Spleen (tissue), 13 donors: Measurements from ENCODE around the gene SHKBP1. TPM values are rescaled to one million over a fixed set of nuclear protein-coding genes. Genes with fewer than 3 reads are reported as not detected.

Experiments
- DNase-seq: peaks from one replicate; pipeline ENCODE4 v3.0.0-alpha.2; 2020
- H3K27ac ChIP-seq, 8 donors: fragments of 200-600 bp; sonication (generic) in 7 of 8; 1 replicate in 4 of 8; 2 replicates in 4 of 8; pipeline versions ENCODE4 v1.5.0 to v1.8.0; 2016 to 2021; ENCODE audit warnings: inconsistent platforms in 4 of 8, mild to moderate bottlenecking in 4 of 8, moderate library complexity in 1 of 8
- H3K27me3 ChIP-seq, 7 donors: fragments of 200-600 bp; sonication (generic) in 6 of 7; replicated peaks in 1 of 7; 1 replicate in 4 of 7; 2 replicates in 3 of 7; pipeline versions ENCODE4 v1.5.0 to v1.8.0; 2016 to 2021; ENCODE audit warnings: inconsistent platforms in 3 of 7, mild to moderate bottlenecking in 1 of 7
- H3K36me3 ChIP-seq, 6 donors: fragments of 200-600 bp; sonication (generic) in 5 of 6; 1 replicate in 4 of 6; 2 replicates in 2 of 6; pipeline versions ENCODE4 v1.5.0 to v1.8.0; 2016 to 2021; ENCODE audit warnings: inconsistent platforms in 2 of 6
- H3K4me1 ChIP-seq, 6 donors: fragments of 200-600 bp; sonication (generic) in 5 of 6; 1 replicate in 3 of 6; 2 replicates in 3 of 6; pipeline versions ENCODE4 v1.5.0 to v1.8.0; 2016 to 2021; ENCODE audit warnings: inconsistent platforms in 3 of 6
- H3K4me3 ChIP-seq, 8 donors: fragments of 200-600 bp; sonication (generic) in 7 of 8; 1 replicate in 4 of 8; 2 replicates in 4 of 8; pipeline versions ENCODE4 v1.5.0 to v1.8.0; 2016 to 2021; ENCODE audit warnings: inconsistent platforms in 4 of 8, mild to moderate bottlenecking in 4 of 8, moderate library complexity in 2 of 8
- H3K9me3 ChIP-seq, 8 donors: fragments of 200-600 bp; sonication (generic) in 7 of 8; 1 replicate in 4 of 8; 2 replicates in 4 of 8; pipeline versions ENCODE4 v1.5.0 to v1.8.0; 2016 to 2021; ENCODE audit warnings: inconsistent platforms in 4 of 8
- CTCF ChIP-seq, 11 experiments: fragments of 200-600 bp in 7 of 11; fragments of 450-650 bp in 4 of 11; sonication (generic) in 4 of 11; IDR thresholded peaks in 8 of 11; conservative IDR thresholded peaks in 3 of 11; 1 replicate in 7 of 11; 2 replicates in 4 of 11; pipeline versions ENCODE4 v1.4.0 to v1.8.0; 2016 to 2021; ENCODE audit warnings: antibody characterized with exemption in 11 of 11, inconsistent platforms in 4 of 11, mild to moderate bottlenecking in 1 of 11
- POLR2A ChIP-seq, 3 donors: fragments of 450-650 bp; IDR thresholded peaks; one replicate each; pipeline ENCODE4 v1.5.1; 2017; ENCODE audit warnings: antibody characterized with exemption in 3 of 3, mild to moderate bottlenecking in 1 of 3
- POLR2AphosphoS5 ChIP-seq, 3 donors: sonication (generic); formaldehyde crosslinking; IDR thresholded peaks; one replicate each; pipeline ENCODE4 v1.5.1; 2017; ENCODE audit warnings: antibody characterized with exemption in 3 of 3
- WGBS, 5 donors: extraction: QIAGEN DNeasy Blood & Tissue Kit in 3 of 5; methylation state at CpG; one replicate each; pipeline versions ENCODE4 v1.1.5 to v1.1.7; 2013 to 2018; 5-methylcytosine and 5-hydroxymethylcytosine counted together
- intact Hi-C: fragments of 100-400 bp; cut with DNase I; formaldehyde crosslinking; loops from one replicate; pipeline ENCODE4 v1.15.0; 2023; ENCODE audit warnings: low total_unique reads
- long read RNA-seq, 2 donors: transcript quantifications; one replicate each; lab custom pipeline, GENCODE V29; 2026
- polyA plus RNA-seq, 3 donors: library from polyadenylated mRNA; stranded (reverse); fragments of 200-250 nt; gene quantifications; one replicate each; pipeline ENCODE4 v1.2.1, GENCODE V29; 2013
- total RNA-seq, 7 donors: library from RNA; depleted of rRNA in 3 of 7; stranded (reverse); fragments of >200 nt in 3 of 7; fragmentation: NEBNext Ultra II Directional in 4 of 7; extraction: Animal tissue kit (Norgen Biotek cat#: 25700) in 4 of 7; gene quantifications; one replicate each; pipeline versions ENCODE4 v1.1.0 to v1.2.1, GENCODE V29; 2016 to 2021
- donor health status: healthy with polysubstance abuse.
- donor health status: DM: no; HTN: no; CAD: no; lungs with moderate emphysema.
- donor health status: DM: no; HTN: no; CAD: no.
- donor health status: Bipolar disorder and iron deficiency.
- donor health status: healthy.
- donor health status: DM: no; HTN: no; CAD: no.
- donor health status: DM: yes; HTN: yes; CAD: no.

SHKBP1 gene, protein sequence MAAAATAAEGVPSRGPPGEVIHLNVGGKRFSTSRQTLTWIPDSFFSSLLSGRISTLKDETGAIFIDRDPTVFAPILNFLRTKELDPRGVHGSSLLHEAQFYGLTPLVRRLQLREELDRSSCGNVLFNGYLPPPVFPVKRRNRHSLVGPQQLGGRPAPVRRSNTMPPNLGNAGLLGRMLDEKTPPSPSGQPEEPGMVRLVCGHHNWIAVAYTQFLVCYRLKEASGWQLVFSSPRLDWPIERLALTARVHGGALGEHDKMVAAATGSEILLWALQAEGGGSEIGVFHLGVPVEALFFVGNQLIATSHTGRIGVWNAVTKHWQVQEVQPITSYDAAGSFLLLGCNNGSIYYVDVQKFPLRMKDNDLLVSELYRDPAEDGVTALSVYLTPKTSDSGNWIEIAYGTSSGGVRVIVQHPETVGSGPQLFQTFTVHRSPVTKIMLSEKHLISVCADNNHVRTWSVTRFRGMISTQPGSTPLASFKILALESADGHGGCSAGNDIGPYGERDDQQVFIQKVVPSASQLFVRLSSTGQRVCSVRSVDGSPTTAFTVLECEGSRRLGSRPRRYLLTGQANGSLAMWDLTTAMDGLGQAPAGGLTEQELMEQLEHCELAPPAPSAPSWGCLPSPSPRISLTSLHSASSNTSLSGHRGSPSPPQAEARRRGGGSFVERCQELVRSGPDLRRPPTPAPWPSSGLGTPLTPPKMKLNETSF
- total RNA-seq, result 100 to 1,000 TPM; 127 to 282 (median 151) TPM
- polyA plus RNA-seq, result 100 to 1,000 TPM; 102 to 164 (median 152) TPM
- long read RNA-seq, donor 1, transcript SHKBP1-201 (18 exons, 2,363 nt), result major isoform, 17 of 18 reads
- long read RNA-seq, donor 1, partial matches to known transcripts, result 0 of 18 reads
- long read RNA-seq, donor 1, other reads (novel, unspliced or antisense), result 0 of 18 reads
- long read RNA-seq, donor 2, transcript SHKBP1-201 (18 exons, 2,363 nt), result major isoform, 14 of 15 reads
- long read RNA-seq, donor 2, partial matches to known transcripts, result 0 of 15 reads
- long read RNA-seq, donor 2, other reads (novel, unspliced or antisense), result 0 of 15 reads

DNA sequence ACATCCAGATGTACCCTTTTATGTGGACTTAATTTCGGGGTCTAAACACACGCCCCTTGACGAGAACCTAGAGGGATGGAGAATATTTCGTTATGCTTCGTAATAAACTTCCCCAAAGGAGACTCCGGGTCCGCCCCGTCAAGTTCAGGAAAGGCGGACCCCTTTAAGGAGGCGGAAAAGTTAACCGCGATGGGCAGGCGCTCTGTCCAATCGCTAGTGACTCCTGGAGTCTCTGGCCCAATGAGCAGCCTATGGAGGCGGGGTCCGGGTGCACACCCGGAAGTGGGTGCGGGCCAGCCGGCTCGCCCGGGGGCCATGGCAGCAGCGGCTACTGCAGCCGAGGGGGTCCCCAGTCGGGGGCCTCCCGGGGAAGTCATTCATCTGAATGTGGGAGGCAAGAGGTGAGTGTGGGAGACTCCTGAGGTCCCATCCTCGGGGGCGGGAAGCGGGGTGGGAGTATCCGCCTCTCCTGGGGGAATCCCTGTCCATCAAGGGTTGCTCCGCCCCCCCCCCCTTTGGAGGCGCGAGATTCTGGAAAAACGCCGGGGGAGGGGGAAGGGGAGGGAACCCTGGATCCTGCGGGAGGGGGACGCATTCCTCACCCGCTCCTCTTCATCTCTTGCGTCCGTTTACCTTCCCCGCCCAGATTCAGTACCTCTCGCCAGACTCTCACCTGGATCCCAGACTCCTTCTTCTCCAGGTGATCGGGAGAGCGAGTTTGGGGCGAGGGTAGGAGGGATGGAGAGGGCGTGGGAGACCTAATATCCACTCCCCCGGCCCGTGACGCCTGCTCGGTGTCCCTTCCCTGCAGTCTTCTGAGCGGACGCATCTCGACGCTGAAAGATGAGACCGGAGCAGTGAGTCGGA is at the start of gene SHKBP1:
Gene SHKBP1 (plus strand): TSS at position 289 of the 867 bp plus-strand sequence. CDS start 27 bp downstream, at position 316.
- intact Hi-C loops, result loop anchor here (10.0 kb wide), 1 partner anchor 132 kb away; the partner anchor contains the start of gene SERTAD3
- Histone ChIP-seq H3K36me3 (peaks cover 0 to 40% (median 27%) of the 10 kb centered on the region in 6 donors), H3K27me3 (no peaks in the 10 kb centered on the region), H3K9me3 (no peaks in the 10 kb centered on the region), H3K4me1 (peaks cover 7 to 55% (median 39%) of the 10 kb centered on the region in 6 donors), H3K27ac (peak within 1 kb of the TSS; percentile 84 to 97 (median 86)), H3K4me3 (peak within 1 kb of the TSS; percentile 63 to 90 (median 86))
- peak; percentile 95 for DNase-seq
- WGBS, 5 donors, result 2% methylated on average over 39 to 52 of the region's 55 CpGs
- peak in 2 of 11 experiments; percentile 5 to 20 for TF ChIP-seq CTCF (IDR thresholded peaks at IDR 0.05 in 8 of 11, conservative IDR thresholded peaks at IDR 0.05 in 3 of 11)
- peak in 1 of 3 donors; percentile 50 for TF ChIP-seq POLR2A (IDR thresholded peaks at IDR 0.05)
- peak; percentile 92 to 96 (median 93) for TF ChIP-seq POLR2AphosphoS5 (IDR thresholded peaks at IDR 0.05)

DNA sequence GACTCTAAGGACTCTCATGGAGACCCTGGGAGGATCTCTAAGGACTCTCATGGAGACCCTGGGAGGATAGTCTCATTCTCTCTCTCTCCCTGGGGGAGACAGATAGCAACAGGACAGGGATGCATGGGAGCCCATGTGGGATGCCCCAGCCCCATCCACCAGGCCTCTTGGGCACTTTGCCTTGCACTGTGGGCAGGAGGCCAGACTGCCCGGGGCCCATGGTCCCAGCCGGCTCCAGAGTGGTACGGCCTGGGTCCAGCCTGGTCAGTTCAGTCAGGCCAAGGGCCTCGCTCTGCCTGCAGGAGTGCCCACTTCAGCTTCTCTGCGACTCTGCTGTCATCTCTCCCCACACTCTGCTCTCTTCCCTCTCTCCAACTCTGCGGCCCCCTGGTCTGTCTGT is 48.6 kb upstream of the SHKBP1 start:
- H3K36me3 ChIP-seq, result no peaks in the 10 kb centered on the region
- TF ChIP-seq CTCF (IDR thresholded peaks at IDR 0.05 in 8 of 11, conservative IDR thresholded peaks at IDR 0.05 in 3 of 11) (no peak), POLR2A (IDR thresholded peaks at IDR 0.05) (no peak), POLR2AphosphoS5 (IDR thresholded peaks at IDR 0.05) (no peak)
- H3K4me3 ChIP-seq, result no peak overlapping the region
- no peaks in the 10 kb centered on the region for H3K9me3 ChIP-seq
- H3K27me3 ChIP-seq, result peaks cover 0 to 41% (median 11%) of the 10 kb centered on the region in 7 donors
- no peak overlapping the region for H3K27ac ChIP-seq
- intact Hi-C loops, result no loop called here
- H3K4me1 ChIP-seq, result peaks cover 2 to 17% (median 12%) of the 10 kb centered on the region in 6 donors
- DNase-seq, result no peak
- WGBS, 5 donors, result 81 to 93% (median 89%) methylated on average over 5 to 6 of the region's 6 CpGs

GRCh38 chr19:40528533-40529092 is 48.1 kb upstream of the SHKBP1 start:
- Histone ChIP-seq H3K4me3 (peak overlapping the region in 1 of 8 donors; percentile 72), H3K27me3 (peaks cover 0 to 36% (median 11%) of the 10 kb centered on the region in 7 donors), H3K36me3 (no peaks in the 10 kb centered on the region), H3K4me1 (peaks cover 2 to 17% (median 12%) of the 10 kb centered on the region in 6 donors), H3K27ac (no peak overlapping the region), H3K9me3 (no peaks in the 10 kb centered on the region)
- intact Hi-C loops, result no loop called here
- 64 to 74% (median 69%) methylated on average over 14 of the region's 14 CpGs for WGBS, 5 donors
- no peak for DNase-seq
- TF ChIP-seq POLR2AphosphoS5 (IDR thresholded peaks at IDR 0.05) (no peak), POLR2A (IDR thresholded peaks at IDR 0.05) (no peak), CTCF (IDR thresholded peaks at IDR 0.05 in 8 of 11, conservative IDR thresholded peaks at IDR 0.05 in 3 of 11) (no peak)
